H1 (cell line): Measurements from ENCODE around the gene PTPRD. TPM values are rescaled to one million over a fixed set of nuclear protein-coding genes. Genes with fewer than 3 reads are reported as not detected.
A peak's percentile ranks its signal among the peaks of the same experiment; 100 is the strongest.

Experiments
- TCF12 ChIP-seq: IDR thresholded peaks from 2 replicates; pipeline ENCODE4 v1.6.1; 2011; ENCODE audit warnings: low read depth, mild to moderate bottlenecking, low read length
- polyA plus RNA-seq, 7 experiments: library from polyadenylated mRNA; depleted of rRNA in 3 of 7; stranded (reverse) in 5 of 7; unstranded in 2 of 7; fragments of >200 nt in 5 of 7; fragments of 200-250 nt in 2 of 7; gene quantifications; 1 replicate in 5 of 7; 2 replicates in 1 of 7; 4 replicates in 1 of 7; pipeline versions ENCODE4 v1.2.1 to v1.2.3, GENCODE V29; 2011 to 2013; ENCODE audit warnings: missing spikeins in 2 of 7, mixed read lengths in 2 of 7
- total RNA-seq: library from RNA; stranded (reverse); fragmentation: NEBNext Ultra II Directional; extraction: Animal tissue kit (Norgen Biotek cat#: 25700); gene quantifications from 2 replicates; pipeline ENCODE4 v1.2.1, GENCODE V29; 2021
- TF ChIP-seq, protein P1 (sequence below): fragments of 300-600 bp; sonication (generic); IDR thresholded peaks from 2 replicates; pipeline ENCODE4 v1.7.1; 2012; ENCODE audit warnings: low read length, moderate library complexity, mild to moderate bottlenecking, inconsistent platforms; ENCODE audit not compliant: insufficient replicate concordance

PTPRD gene
- total and polyA plus RNA-seq, 2 of the 8 experiments (the other 6 are each of a cell fraction or from before 2014, with no cell fraction given) = 17.2 to 77.0 TPM

DNA sequence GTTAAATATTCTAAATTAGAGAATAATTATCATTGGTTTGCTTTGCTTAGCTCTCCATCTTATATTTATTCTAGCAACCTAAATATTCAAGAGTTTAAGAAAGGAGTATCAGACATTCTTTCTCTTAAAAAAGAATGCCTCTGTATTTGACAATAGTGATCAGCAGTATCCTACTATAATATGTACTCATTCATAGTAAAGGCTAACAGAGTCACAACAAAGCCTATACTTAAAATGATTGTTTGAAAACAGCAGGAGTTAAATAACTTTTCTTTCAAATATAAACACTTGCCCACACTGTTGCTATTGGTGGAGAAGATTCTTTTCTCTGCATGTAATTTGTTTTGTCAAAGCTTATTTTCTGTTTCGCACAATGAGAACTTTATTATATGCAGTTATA is 178.4 kb downstream of the PTPRD start (continued):
- TF ChIP-seq, protein P1, sequence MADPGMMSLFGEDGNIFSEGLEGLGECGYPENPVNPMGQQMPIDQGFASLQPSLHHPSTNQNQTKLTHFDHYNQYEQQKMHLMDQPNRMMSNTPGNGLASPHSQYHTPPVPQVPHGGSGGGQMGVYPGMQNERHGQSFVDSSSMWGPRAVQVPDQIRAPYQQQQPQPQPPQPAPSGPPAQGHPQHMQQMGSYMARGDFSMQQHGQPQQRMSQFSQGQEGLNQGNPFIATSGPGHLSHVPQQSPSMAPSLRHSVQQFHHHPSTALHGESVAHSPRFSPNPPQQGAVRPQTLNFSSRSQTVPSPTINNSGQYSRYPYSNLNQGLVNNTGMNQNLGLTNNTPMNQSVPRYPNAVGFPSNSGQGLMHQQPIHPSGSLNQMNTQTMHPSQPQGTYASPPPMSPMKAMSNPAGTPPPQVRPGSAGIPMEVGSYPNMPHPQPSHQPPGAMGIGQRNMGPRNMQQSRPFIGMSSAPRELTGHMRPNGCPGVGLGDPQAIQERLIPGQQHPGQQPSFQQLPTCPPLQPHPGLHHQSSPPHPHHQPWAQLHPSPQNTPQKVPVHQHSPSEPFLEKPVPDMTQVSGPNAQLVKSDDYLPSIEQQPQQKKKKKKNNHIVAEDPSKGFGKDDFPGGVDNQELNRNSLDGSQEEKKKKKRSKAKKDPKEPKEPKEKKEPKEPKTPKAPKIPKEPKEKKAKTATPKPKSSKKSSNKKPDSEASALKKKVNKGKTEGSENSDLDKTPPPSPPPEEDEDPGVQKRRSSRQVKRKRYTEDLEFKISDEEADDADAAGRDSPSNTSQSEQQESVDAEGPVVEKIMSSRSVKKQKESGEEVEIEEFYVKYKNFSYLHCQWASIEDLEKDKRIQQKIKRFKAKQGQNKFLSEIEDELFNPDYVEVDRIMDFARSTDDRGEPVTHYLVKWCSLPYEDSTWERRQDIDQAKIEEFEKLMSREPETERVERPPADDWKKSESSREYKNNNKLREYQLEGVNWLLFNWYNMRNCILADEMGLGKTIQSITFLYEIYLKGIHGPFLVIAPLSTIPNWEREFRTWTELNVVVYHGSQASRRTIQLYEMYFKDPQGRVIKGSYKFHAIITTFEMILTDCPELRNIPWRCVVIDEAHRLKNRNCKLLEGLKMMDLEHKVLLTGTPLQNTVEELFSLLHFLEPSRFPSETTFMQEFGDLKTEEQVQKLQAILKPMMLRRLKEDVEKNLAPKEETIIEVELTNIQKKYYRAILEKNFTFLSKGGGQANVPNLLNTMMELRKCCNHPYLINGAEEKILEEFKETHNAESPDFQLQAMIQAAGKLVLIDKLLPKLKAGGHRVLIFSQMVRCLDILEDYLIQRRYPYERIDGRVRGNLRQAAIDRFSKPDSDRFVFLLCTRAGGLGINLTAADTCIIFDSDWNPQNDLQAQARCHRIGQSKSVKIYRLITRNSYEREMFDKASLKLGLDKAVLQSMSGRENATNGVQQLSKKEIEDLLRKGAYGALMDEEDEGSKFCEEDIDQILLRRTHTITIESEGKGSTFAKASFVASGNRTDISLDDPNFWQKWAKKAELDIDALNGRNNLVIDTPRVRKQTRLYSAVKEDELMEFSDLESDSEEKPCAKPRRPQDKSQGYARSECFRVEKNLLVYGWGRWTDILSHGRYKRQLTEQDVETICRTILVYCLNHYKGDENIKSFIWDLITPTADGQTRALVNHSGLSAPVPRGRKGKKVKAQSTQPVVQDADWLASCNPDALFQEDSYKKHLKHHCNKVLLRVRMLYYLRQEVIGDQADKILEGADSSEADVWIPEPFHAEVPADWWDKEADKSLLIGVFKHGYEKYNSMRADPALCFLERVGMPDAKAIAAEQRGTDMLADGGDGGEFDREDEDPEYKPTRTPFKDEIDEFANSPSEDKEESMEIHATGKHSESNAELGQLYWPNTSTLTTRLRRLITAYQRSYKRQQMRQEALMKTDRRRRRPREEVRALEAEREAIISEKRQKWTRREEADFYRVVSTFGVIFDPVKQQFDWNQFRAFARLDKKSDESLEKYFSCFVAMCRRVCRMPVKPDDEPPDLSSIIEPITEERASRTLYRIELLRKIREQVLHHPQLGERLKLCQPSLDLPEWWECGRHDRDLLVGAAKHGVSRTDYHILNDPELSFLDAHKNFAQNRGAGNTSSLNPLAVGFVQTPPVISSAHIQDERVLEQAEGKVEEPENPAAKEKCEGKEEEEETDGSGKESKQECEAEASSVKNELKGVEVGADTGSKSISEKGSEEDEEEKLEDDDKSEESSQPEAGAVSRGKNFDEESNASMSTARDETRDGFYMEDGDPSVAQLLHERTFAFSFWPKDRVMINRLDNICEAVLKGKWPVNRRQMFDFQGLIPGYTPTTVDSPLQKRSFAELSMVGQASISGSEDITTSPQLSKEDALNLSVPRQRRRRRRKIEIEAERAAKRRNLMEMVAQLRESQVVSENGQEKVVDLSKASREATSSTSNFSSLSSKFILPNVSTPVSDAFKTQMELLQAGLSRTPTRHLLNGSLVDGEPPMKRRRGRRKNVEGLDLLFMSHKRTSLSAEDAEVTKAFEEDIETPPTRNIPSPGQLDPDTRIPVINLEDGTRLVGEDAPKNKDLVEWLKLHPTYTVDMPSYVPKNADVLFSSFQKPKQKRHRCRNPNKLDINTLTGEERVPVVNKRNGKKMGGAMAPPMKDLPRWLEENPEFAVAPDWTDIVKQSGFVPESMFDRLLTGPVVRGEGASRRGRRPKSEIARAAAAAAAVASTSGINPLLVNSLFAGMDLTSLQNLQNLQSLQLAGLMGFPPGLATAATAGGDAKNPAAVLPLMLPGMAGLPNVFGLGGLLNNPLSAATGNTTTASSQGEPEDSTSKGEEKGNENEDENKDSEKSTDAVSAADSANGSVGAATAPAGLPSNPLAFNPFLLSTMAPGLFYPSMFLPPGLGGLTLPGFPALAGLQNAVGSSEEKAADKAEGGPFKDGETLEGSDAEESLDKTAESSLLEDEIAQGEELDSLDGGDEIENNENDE = peak; percentile 52
- TF ChIP-seq TCF12 = no peak
